HepG2 (cell line): Measurements from ENCODE around the gene SLC25A20. TPM values are rescaled to one million over a fixed set of nuclear protein-coding genes. Genes with fewer than 3 reads are reported as not detected.

Experiments
- BRD4 ChIP-seq: sonication (generic); formaldehyde crosslinking; IDR thresholded peaks from 2 replicates; pipeline ENCODE4 v1.4.0; 2020; ENCODE audit warnings: missing genetic modification reagents
- CC2D1A ChIP-seq: sonication (generic); formaldehyde crosslinking; IDR thresholded peaks from 2 replicates; pipeline ENCODE4 v1.8.1; 2023; ENCODE audit warnings: mild to moderate bottlenecking, missing genetic modification reagents
- EP300 ChIP-seq, 3 experiments: sonication (generic) in 1 of 3; formaldehyde crosslinking in 1 of 3; IDR thresholded peaks; 2 replicates each; pipeline versions ENCODE4 v1.5.1 to v1.6.1; 2011 to 2020; ENCODE audit warnings: low read depth in 2 of 3, low read length in 2 of 3, borderline replicate concordance in 1 of 3, improper control_type of control experiment in 1 of 3, mild to moderate bottlenecking in 1 of 3, missing genetic modification reagents in 1 of 3, moderate library complexity in 1 of 3
- ESRRA ChIP-seq: sonication (generic); formaldehyde crosslinking; IDR thresholded peaks from 2 replicates; pipeline ENCODE4 v1.5.1; 2020; ENCODE audit warnings: mild to moderate bottlenecking, low read depth, missing genetic modification reagents
- ETS1 ChIP-seq: sonication (generic); formaldehyde crosslinking; IDR thresholded peaks from 2 replicates; pipeline ENCODE4 v1.4.0; 2020; ENCODE audit warnings: missing genetic modification reagents
- KDM3A ChIP-seq: IDR thresholded peaks from 2 replicates; pipeline ENCODE4 v1.6.1; 2018; ENCODE audit warnings: low read depth, missing compliant biosample characterization
- KLF9 ChIP-seq: IDR thresholded peaks from 2 replicates; pipeline ENCODE4 v1.6.1; 2016; ENCODE audit warnings: low read depth
- MAX ChIP-seq: IDR thresholded peaks from 2 replicates; pipeline ENCODE4 v1.6.1; 2012; ENCODE audit warnings: inconsistent platforms
- MEIS1 ChIP-seq: sonication (generic); formaldehyde crosslinking; IDR thresholded peaks from 2 replicates; pipeline ENCODE4 v1.9.0; 2021; ENCODE audit warnings: mild to moderate bottlenecking, missing genetic modification reagents, moderate library complexity, borderline replicate concordance
- MYC ChIP-seq: sonication (generic); formaldehyde crosslinking; IDR thresholded peaks from 2 replicates; pipeline ENCODE4 v1.9.0; 2021; ENCODE audit warnings: missing genetic modification reagents, borderline replicate concordance
- NCOA1 ChIP-seq: sonication (generic); formaldehyde crosslinking; IDR thresholded peaks from 2 replicates; pipeline ENCODE4 v1.9.0; 2021; ENCODE audit warnings: missing genetic modification reagents
- POLR2G ChIP-seq: fragments of 200-400 bp; formaldehyde crosslinking; IDR thresholded peaks from 2 replicates; pipeline ENCODE4 v1.6.1; 2018; ENCODE audit warnings: mild to moderate bottlenecking, low read depth, low read length, moderate library complexity
- RORA ChIP-seq: sonication (generic); formaldehyde crosslinking; IDR thresholded peaks from 2 replicates; pipeline ENCODE4 v1.5.0; 2020; ENCODE audit warnings: mild to moderate bottlenecking, missing genetic modification reagents, moderate library complexity
- SIN3A ChIP-seq: IDR thresholded peaks from 2 replicates; pipeline ENCODE4 v1.6.1; 2011; ENCODE audit warnings: low read depth, mild to moderate bottlenecking, control low read depth, low read length, borderline replicate concordance
- SMC3 ChIP-seq: IDR thresholded peaks from 2 replicates; pipeline ENCODE4 v1.6.1; 2011; ENCODE audit warnings: low read length, improper control_type of control experiment
- THAP11 ChIP-seq: IDR thresholded peaks from 2 replicates; pipeline ENCODE4 v1.6.1; 2016; ENCODE audit warnings: missing biosample characterization, missing genetic modification reagents
- TOE1 ChIP-seq: sonication (generic); formaldehyde crosslinking; IDR thresholded peaks from 2 replicates; pipeline ENCODE4 v1.4.0; 2020; ENCODE audit warnings: mild to moderate bottlenecking, missing genetic modification reagents
- TRIM24 ChIP-seq: sonication (generic); formaldehyde crosslinking; IDR thresholded peaks from 2 replicates; pipeline ENCODE4 v1.8.0; 2022; ENCODE audit warnings: mild to moderate bottlenecking, missing genetic modification reagents
- ZBTB8A ChIP-seq: sonication (generic); formaldehyde crosslinking; IDR thresholded peaks from 2 replicates; pipeline ENCODE4 v1.4.0; 2020; ENCODE audit warnings: mild to moderate bottlenecking, low read depth, missing genetic modification reagents, borderline replicate concordance
- ZNF205 ChIP-seq: IDR thresholded peaks from 2 replicates; pipeline ENCODE4 v1.6.1; 2018; ENCODE audit warnings: missing biosample characterization, missing genetic modification reagents
- ZNF335 ChIP-seq: sonication (generic); formaldehyde crosslinking; IDR thresholded peaks from 2 replicates; pipeline ENCODE4 v1.4.0; 2020; ENCODE audit warnings: missing genetic modification reagents
- ZNF513 ChIP-seq: sonication (generic); formaldehyde crosslinking; conservative IDR thresholded peaks from 2 replicates; pipeline ENCODE4 v1.5.0; 2020; ENCODE audit warnings: missing genetic modification reagents
- ZNF546 ChIP-seq: sonication (generic); formaldehyde crosslinking; conservative IDR thresholded peaks from 2 replicates; pipeline ENCODE4 v1.8.1; 2023; ENCODE audit warnings: mild to moderate bottlenecking, missing genetic modification reagents
- polyA plus RNA-seq, 8 experiments: library from polyadenylated mRNA; depleted of rRNA in 3 of 8; stranded (reverse) in 7 of 8; unstranded in 1 of 8; fragments of >200 nt; fragmentation: Illumina TruSeq in 4 of 8; extraction: Trizol in 4 of 8; gene quantifications; 2 replicates each; pipeline versions ENCODE4 v1.2.1 to v1.2.3, GENCODE V29; 2011 to 2016; ENCODE audit warnings: low read depth in 4 of 8, missing spikeins in 1 of 8, mixed read lengths in 1 of 8; ENCODE audit not compliant: insufficient read depth in 1 of 8
- total RNA-seq, 5 experiments: library from RNA; depleted of rRNA; stranded (reverse); fragments of >200 nt; fragmentation: Illumina TruSeq; extraction: Trizol; gene quantifications; 2 replicates each; pipeline ENCODE4 v1.2.3, GENCODE V29; 2016; ENCODE audit warnings: low read depth in 1 of 5
- TF ChIP-seq, protein P1 (sequence below): sonication (generic); formaldehyde crosslinking; IDR thresholded peaks from 2 replicates; pipeline ENCODE4 v1.4.0; 2020; ENCODE audit warnings: missing genetic modification reagents

Gene SLC25A20
- total and polyA plus RNA-seq, 2 of the 13 experiments (the other 11 are each of a cell fraction or from before 2014, with no cell fraction given): 21.1 to 26.6 TPM

DNA sequence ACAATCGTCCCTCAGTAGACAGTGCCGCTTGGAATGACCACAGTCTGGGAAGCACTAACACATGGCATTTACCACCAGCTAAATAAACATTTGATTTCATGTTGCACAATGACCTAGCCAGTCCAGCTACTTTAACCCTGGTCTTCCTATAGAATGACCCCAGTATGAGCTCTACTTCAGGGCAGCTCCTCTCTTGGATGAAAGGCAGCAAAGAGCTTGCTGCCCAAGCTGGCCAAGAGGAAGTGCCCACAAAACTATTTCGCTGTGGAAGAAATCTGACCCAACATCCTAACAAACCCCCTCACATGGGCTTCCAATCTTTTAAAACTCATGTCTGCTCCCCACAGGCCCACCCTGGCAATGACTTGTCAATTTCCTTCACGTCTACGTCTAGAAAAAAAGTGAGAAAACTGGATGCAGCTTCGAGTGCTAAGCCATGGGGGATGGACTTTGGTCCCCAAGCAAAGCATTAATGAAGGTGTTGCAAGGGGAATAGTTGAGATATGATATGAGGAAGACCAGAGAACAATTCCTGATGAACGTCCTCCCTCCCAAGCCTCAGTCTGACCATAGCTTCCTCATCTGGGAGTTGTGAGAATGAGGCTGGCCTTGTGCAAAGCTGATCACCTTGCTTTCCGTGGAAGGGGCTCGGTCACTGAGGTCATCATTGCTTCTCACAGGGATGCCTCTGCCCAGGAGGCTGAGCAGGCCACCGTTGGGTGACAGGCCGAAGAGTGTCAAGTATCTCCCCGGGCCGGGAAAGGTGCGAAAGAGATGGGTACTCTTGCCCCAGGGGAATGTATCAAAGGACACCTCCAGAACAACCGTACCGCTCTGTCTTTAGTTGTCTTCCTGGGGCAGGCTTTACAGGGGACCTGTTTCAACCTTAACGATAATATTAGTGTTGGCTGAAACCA lies 964 bp downstream of the SLC25A20 start (continued):
- TF ChIP-seq, protein P1, sequence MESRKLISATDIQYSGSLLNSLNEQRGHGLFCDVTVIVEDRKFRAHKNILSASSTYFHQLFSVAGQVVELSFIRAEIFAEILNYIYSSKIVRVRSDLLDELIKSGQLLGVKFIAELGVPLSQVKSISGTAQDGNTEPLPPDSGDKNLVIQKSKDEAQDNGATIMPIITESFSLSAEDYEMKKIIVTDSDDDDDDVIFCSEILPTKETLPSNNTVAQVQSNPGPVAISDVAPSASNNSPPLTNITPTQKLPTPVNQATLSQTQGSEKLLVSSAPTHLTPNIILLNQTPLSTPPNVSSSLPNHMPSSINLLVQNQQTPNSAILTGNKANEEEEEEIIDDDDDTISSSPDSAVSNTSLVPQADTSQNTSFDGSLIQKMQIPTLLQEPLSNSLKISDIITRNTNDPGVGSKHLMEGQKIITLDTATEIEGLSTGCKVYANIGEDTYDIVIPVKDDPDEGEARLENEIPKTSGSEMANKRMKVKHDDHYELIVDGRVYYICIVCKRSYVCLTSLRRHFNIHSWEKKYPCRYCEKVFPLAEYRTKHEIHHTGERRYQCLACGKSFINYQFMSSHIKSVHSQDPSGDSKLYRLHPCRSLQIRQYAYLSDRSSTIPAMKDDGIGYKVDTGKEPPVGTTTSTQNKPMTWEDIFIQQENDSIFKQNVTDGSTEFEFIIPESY (CRISPR knock-in tag): no peak
- TF ChIP-seq SMC3 (peak; percentile 20; the same call in 1 of the 2 replicates), ZNF546 (CRISPR knock-in tag) (0 out of 2 replicates have a peak, but pooled peaks have one; percentile 34), TOE1 (0 out of 2 replicates have a peak, but pooled peaks have one; percentile 57), TRIM24 (no peak), ZNF205 (CRISPR knock-in tag) (peak; percentile 96), MAX (peak; percentile 69), KLF9 (CRISPR knock-in tag) (0 out of 2 replicates have a peak, but pooled peaks have one; percentile 38), SIN3A (peak; percentile 48; the same call in 1 of the 2 replicates), ZNF513 (no peak), POLR2G (peak; percentile 78), KDM3A (CRISPR knock-in tag) (0 out of 2 replicates have a peak, but pooled peaks have one; percentile 51), NCOA1 (CRISPR knock-in tag) (peak; percentile 77), MYC (CRISPR knock-in tag) (peak; percentile 48; the same call in 1 of the 2 replicates), CC2D1A (CRISPR knock-in tag) (no peak), THAP11 (peak; percentile 44; the same call in 1 of the 2 replicates), ESRRA (0 out of 2 replicates have a peak, but pooled peaks have one; percentile 16), ZNF335 (CRISPR knock-in tag) (no peak), RORA (CRISPR knock-in tag) (no peak), EP300 (IDR thresholded peaks at IDR 0.05; ENCODE audit: low read depth in 2 of 2, low read length in 2 of 2) (peak; percentile 3 to 48; a peak in 2 of 4 replicates), EP300 (CRISPR knock-in tag; IDR thresholded peaks at IDR 0.05; ENCODE audit: borderline replicate concordance) (0 out of 2 replicates have a peak, but pooled peaks have one; percentile 35), ETS1 (CRISPR knock-in tag) (no peak), BRD4 (CRISPR knock-in tag) (0 out of 2 replicates have a peak, but pooled peaks have one; percentile 49), MEIS1 (CRISPR knock-in tag) (peak; percentile 54; the same call in 1 of the 2 replicates), ZBTB8A (no peak)
